ENCODE measurements around the gene OR6S1. TPM values are rescaled to one million over a fixed set of nuclear protein-coding genes. Genes with fewer than 3 reads are reported as not detected.

The OR6S1 gene
- total and polyA plus RNA-seq, 10 of the 15 experiments (the other 5 are each of a cell fraction or from before 2014, with no cell fraction given) = 0.22 to 0.67 (median 0.43) TPM; not detected in 4

- TF ChIP-seq HSF1 (IDR thresholded peaks at IDR 0.05; ENCODE audit: low read depth, low read length) = no peak
- TF ChIP-seq BCLAF1 (IDR thresholded peaks at IDR 0.05) = no peak
- TF ChIP-seq ETV6 (conservative IDR thresholded peaks at IDR 0.05 in 1 of 2, IDR thresholded peaks at IDR 0.05 in 1 of 2; ENCODE audit: borderline replicate concordance in 1 of 2, low read depth in 1 of 2) = 0 out of 4 replicates have a peak, but pooled peaks of 1 of the 2 experiments have one; percentile 27
- no peak for TF ChIP-seq SMAD1 (IDR thresholded peaks at IDR 0.05; ENCODE audit: low read depth, partially characterized antibody)
- peak; percentile 73; the same call in 1 of the 2 replicates for TF ChIP-seq IKZF1 (conservative IDR thresholded peaks at IDR 0.05)
- 0 out of 2 replicates have a peak, but pooled peaks have one; percentile 6 for TF ChIP-seq MEF2A (IDR thresholded peaks at IDR 0.05; ENCODE audit: insufficient read depth, low read depth, low read length)
- TF ChIP-seq SMARCA5 (IDR thresholded peaks at IDR 0.05) = peak; percentile 94
- peak; percentile 77 for TF ChIP-seq CBFB (IDR thresholded peaks at IDR 0.05; ENCODE audit: low read depth)
- peak; percentile 50 for TF ChIP-seq FOXM1 (IDR thresholded peaks at IDR 0.05; ENCODE audit: low read depth, low read length)
- TF ChIP-seq TARDBP (IDR thresholded peaks at IDR 0.05; ENCODE audit: borderline replicate concordance) = peak; percentile 95
- TF ChIP-seq E4F1 (IDR thresholded peaks at IDR 0.05; ENCODE audit: borderline replicate concordance, partially characterized antibody) = no peak
- peak; percentile 40 for TF ChIP-seq MXI1 (IDR thresholded peaks at IDR 0.05; ENCODE audit: low read depth, low read length)
- TF ChIP-seq SKIL (IDR thresholded peaks at IDR 0.05; ENCODE audit: low read depth, poor library complexity, severe bottlenecking) = peak; percentile 91
- TF ChIP-seq EGR1 (IDR thresholded peaks at IDR 0.05; ENCODE audit: borderline replicate concordance in 1 of 2, low read depth in 2 of 2, low read length in 2 of 2) = 0 out of 3 replicates have a peak, but pooled peaks of 1 of the 2 experiments have one; percentile 25
- TF ChIP-seq POU2F2 (IDR thresholded peaks at IDR 0.05; ENCODE audit: borderline replicate concordance, low read depth, low read length) = peak; percentile 97
- peak; percentile 30; the same call in 1 of the 2 replicates for TF ChIP-seq YY1 (IDR thresholded peaks at IDR 0.05; ENCODE audit: low read depth, low read length)
- no peak for TF ChIP-seq NR2C1 (IDR thresholded peaks at IDR 0.05)
- no peak for TF ChIP-seq FOS (IDR thresholded peaks at IDR 0.05; ENCODE audit: borderline replicate concordance, extremely low read depth, insufficient read length)
- peak; percentile 76 for TF ChIP-seq ZNF207 (IDR thresholded peaks at IDR 0.05; ENCODE audit: borderline replicate concordance)
These were observed 28.1 kb downstream of the OR6S1 start (continued) for GRCh38 chr14:20613094-20614037.

Measured in GM12878 (cell line).